PC-3 (cell line): ENCODE measurements around the gene MR1. TPM values are rescaled to one million over a fixed set of nuclear protein-coding genes. Genes with fewer than 3 reads are reported as not detected.

ENCODE experiments used
- ATAC-seq: fragments of 200-7000 bp; cut with Tn5 transposase; 2 replicates; pipeline ENCODE4 v1.9.1; 2020; ENCODE audit warnings: mild to moderate bottlenecking, moderate library complexity
- BruUV-seq: library from RNA; stranded (reverse); fragments of 400-500 nt; replicated peaks from 2 replicates; lab custom pipeline; 2021; lab: Mats Ljungman, UMichigan
- CTCF ChIA-PET: fragments of 300-600 bp; sonication (Branson Sonifier 250); formaldehyde crosslinking; loops from one replicate; lab custom pipeline; 2022; ENCODE audit warnings: antibody characterized with exemption; lab: Charles Lee
- POLR2A ChIA-PET: fragments of 300-600 bp; sonication (Branson Sonifier 250); formaldehyde crosslinking; loops from one replicate; lab custom pipeline; 2022; ENCODE audit warnings: antibody characterized with exemption; ENCODE audit not compliant: unreplicated experiment; lab: Charles Lee
- DNase-seq: peaks from one replicate; pipeline ENCODE4 v3.0.0-alpha.2; 2015
- H2AFZ ChIP-seq: fragments of 300-600 bp; sonication (generic); 2 replicates; pipeline ENCODE4 v1.6.0; 2016; ENCODE audit warnings: antibody characterized with exemption, low read length
- H3F3A ChIP-seq: fragments of 300-600 bp; sonication (generic); one replicate; pipeline ENCODE4 v1.6.0; 2017; ENCODE audit warnings: antibody characterized with exemption, low read length, control low read depth, mild to moderate bottlenecking; ENCODE audit not compliant: unreplicated experiment
- H3K27ac ChIP-seq: fragments of 300-600 bp; sonication (generic); 2 replicates; pipeline ENCODE4 v1.5.1; 2016; ENCODE audit warnings: mild to moderate bottlenecking, low read length
- H3K27me3 ChIP-seq: fragments of 300-600 bp; sonication (generic); 2 replicates; pipeline ENCODE4 v1.6.1; 2016; ENCODE audit warnings: low read length, mixed read lengths
- H3K36me3 ChIP-seq: fragments of 300-600 bp; sonication (generic); 2 replicates; pipeline ENCODE4 v1.6.1; 2016; ENCODE audit warnings: low read depth, mixed run types, low read length, mixed read lengths
- H3K4me1 ChIP-seq: fragments of 300-600 bp; sonication (generic); 2 replicates; pipeline ENCODE4 v1.5.1; 2016; ENCODE audit warnings: low read length; ENCODE audit not compliant: insufficient read depth
- H3K4me2 ChIP-seq: fragments of 300-600 bp; sonication (generic); 2 replicates; pipeline ENCODE4 v1.6.0; 2016; ENCODE audit warnings: low read length
- H3K4me3 ChIP-seq: fragments of 300-600 bp; sonication (generic); 2 replicates; pipeline ENCODE4 v1.5.1; 2016; ENCODE audit warnings: mild to moderate bottlenecking, low read length, mixed read lengths
- H3K79me2 ChIP-seq: fragments of 300-600 bp; sonication (generic); 2 replicates; pipeline ENCODE4 v1.6.1; 2017; ENCODE audit warnings: low read length, mixed read lengths
- H3K9ac ChIP-seq: fragments of 300-600 bp; sonication (generic); 2 replicates; pipeline ENCODE4 v1.6.0; 2016; ENCODE audit warnings: mild to moderate bottlenecking, low read length
- H3K9me2 ChIP-seq: fragments of 300-600 bp; sonication (generic); replicated peaks from 2 replicates; pipeline ENCODE4 v1.6.1; 2016; ENCODE audit warnings: mixed run types, low read length, mixed read lengths
- H3K9me3 ChIP-seq: fragments of 300-600 bp; sonication (generic); 2 replicates; pipeline ENCODE4 v1.6.1; 2016; ENCODE audit warnings: low read length, mixed read lengths
- H4K20me1 ChIP-seq: fragments of 300-600 bp; sonication (generic); 2 replicates; pipeline ENCODE4 v1.6.1; 2016; ENCODE audit warnings: low read length, mixed read lengths
- CTCF ChIP-seq: fragments of 300-600 bp; sonication (generic); conservative IDR thresholded peaks from 2 replicates; pipeline ENCODE4 v1.5.1; 2017; ENCODE audit warnings: antibody characterized with exemption, low read depth, mild to moderate bottlenecking, low read length
- EZH2 ChIP-seq: fragments of 300-600 bp; sonication (generic); IDR thresholded peaks from one replicate; pipeline ENCODE4 v1.6.1; 2017; ENCODE audit warnings: antibody characterized with exemption, mild to moderate bottlenecking, low read length; ENCODE audit not compliant: unreplicated experiment
- EZH2phosphoT487 ChIP-seq: fragments of 300-600 bp; sonication (generic); IDR thresholded peaks from 2 replicates; pipeline ENCODE4 v1.6.1; 2018; ENCODE audit warnings: mild to moderate bottlenecking, antibody characterized with exemption, low read length, borderline replicate concordance
- intact Hi-C: fragments of 100-400 bp; cut with micrococcal nuclease; formaldehyde crosslinking; loops from 2 replicates; pipeline ENCODE4 v1.9.0; 2023
- total RNA-seq: library from RNA; depleted of rRNA; stranded (reverse); fragments of >200 nt; gene quantifications from 2 replicates; pipeline ENCODE4 v1.2.3, GENCODE V29; 2014

The MR1 gene
- total RNA-seq, 1 experiment from 2014 or later, result 3.4 TPM

GRCh38 chr1:181089676-181090544 is 56.1 kb downstream of the MR1 start:
- Histone ChIP-seq H4K20me1 (peaks cover 49% of the 10 kb centered on the region), H3K79me2 (peaks cover 73% of the 10 kb centered on the region), H3K9me2 (no peaks in the 10 kb centered on the region), H3K36me3 (peaks cover 43% of the 10 kb centered on the region), H3K9ac (peak overlapping the region; percentile 97), H3K4me3 (peak overlapping the region; percentile 99), H3K9me3 (no peaks in the 10 kb centered on the region), H3K4me2 (peak overlapping the region; percentile 87), H2AFZ (no peak overlapping the region), H3K27ac (peak overlapping the region; percentile 69), H3F3A (peaks cover 16% of the 10 kb centered on the region), H3K4me1 (peaks cover 18% of the 10 kb centered on the region), H3K27me3 (no peaks in the 10 kb centered on the region)
- TSS peak; percentile 47 for BruUV-seq
- DNase-seq (peak; percentile 39), ATAC-seq (peak; percentile 4)
- ChIA-PET POLR2A (interaction anchor here (0.6 to 1.4 kb wide), 4 partner anchors 15 to 52 kb away, joined by 4 to 21 read pairs (median 10); no protein-coding TSS in a partner anchor), CTCF (interaction anchor here (0.6 kb wide), 1 partner anchor 87 kb away, joined by 3 read pairs; no protein-coding TSS in a partner anchor)
- TF ChIP-seq EZH2phosphoT487 (no peak), EZH2 (no peak), CTCF (no peak)
- intact Hi-C loops, result loop anchor here (2.0 to 5.0 kb wide), 5 partner anchors 15 to 578 kb away; partner anchors contain the start of gene STX6

GRCh38 chr1:181090641-181091126 is 56.9 kb downstream of the MR1 start:
- peaks cover 49% of the 10 kb centered on the region for H4K20me1 ChIP-seq
- intact Hi-C loops, result loop anchor here (2.0 to 5.0 kb wide), 4 partner anchors 14 to 578 kb away; no protein-coding TSS in a partner anchor
- peaks cover 18% of the 10 kb centered on the region for H3K4me1 ChIP-seq

More at GRCh38 chr1:181090641-181091126, 56.9 kb downstream of the MR1 start:
- Histone ChIP-seq H3K27ac (peak overlapping the region; percentile 69), H3K9me3 (no peaks in the 10 kb centered on the region), H3K9ac (peak overlapping the region; percentile 97), H3K27me3 (no peaks in the 10 kb centered on the region), H3K36me3 (peaks cover 43% of the 10 kb centered on the region), H2AFZ (no peak overlapping the region), H3F3A (peaks cover 19% of the 10 kb centered on the region), H3K4me2 (peak overlapping the region; percentile 87), H3K4me3 (peak overlapping the region; percentile 99), H3K9me2 (no peaks in the 10 kb centered on the region), H3K79me2 (peaks cover 73% of the 10 kb centered on the region)
- DNase-seq, result peak; percentile 39
- CTCF ChIA-PET, result interaction anchor here (0.6 to 0.7 kb wide), 2 partner anchors 88 to 209 kb away, joined by 3 to 4 read pairs; no protein-coding TSS in a partner anchor
- POLR2A ChIA-PET, result interaction anchor here (0.6 to 1.4 kb wide), 4 partner anchors 14 to 51 kb away, joined by 3 to 21 read pairs (median 10); no protein-coding TSS in a partner anchor
- TF ChIP-seq EZH2 (no peak), EZH2phosphoT487 (no peak), CTCF (no peak)
- no peak for ATAC-seq
- no TSS peak for BruUV-seq
